ENCODE results near the gene STAG3.
A peak's percentile ranks its signal among the peaks of the same experiment; 100 is the strongest.
"Not testable (repeated sequence)": the region's sequence is repeated elsewhere in the genome, so short reads cannot be mapped to it uniquely, and the experiment has no call there.

The STAG3 gene, protein sequence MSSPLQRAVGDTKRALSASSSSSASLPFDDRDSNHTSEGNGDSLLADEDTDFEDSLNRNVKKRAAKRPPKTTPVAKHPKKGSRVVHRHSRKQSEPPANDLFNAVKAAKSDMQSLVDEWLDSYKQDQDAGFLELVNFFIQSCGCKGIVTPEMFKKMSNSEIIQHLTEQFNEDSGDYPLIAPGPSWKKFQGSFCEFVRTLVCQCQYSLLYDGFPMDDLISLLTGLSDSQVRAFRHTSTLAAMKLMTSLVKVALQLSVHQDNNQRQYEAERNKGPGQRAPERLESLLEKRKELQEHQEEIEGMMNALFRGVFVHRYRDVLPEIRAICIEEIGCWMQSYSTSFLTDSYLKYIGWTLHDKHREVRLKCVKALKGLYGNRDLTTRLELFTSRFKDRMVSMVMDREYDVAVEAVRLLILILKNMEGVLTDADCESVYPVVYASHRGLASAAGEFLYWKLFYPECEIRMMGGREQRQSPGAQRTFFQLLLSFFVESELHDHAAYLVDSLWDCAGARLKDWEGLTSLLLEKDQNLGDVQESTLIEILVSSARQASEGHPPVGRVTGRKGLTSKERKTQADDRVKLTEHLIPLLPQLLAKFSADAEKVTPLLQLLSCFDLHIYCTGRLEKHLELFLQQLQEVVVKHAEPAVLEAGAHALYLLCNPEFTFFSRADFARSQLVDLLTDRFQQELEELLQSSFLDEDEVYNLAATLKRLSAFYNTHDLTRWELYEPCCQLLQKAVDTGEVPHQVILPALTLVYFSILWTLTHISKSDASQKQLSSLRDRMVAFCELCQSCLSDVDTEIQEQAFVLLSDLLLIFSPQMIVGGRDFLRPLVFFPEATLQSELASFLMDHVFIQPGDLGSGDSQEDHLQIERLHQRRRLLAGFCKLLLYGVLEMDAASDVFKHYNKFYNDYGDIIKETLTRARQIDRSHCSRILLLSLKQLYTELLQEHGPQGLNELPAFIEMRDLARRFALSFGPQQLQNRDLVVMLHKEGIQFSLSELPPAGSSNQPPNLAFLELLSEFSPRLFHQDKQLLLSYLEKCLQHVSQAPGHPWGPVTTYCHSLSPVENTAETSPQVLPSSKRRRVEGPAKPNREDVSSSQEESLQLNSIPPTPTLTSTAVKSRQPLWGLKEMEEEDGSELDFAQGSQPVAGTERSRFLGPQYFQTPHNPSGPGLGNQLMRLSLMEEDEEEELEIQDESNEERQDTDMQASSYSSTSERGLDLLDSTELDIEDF

DNA sequence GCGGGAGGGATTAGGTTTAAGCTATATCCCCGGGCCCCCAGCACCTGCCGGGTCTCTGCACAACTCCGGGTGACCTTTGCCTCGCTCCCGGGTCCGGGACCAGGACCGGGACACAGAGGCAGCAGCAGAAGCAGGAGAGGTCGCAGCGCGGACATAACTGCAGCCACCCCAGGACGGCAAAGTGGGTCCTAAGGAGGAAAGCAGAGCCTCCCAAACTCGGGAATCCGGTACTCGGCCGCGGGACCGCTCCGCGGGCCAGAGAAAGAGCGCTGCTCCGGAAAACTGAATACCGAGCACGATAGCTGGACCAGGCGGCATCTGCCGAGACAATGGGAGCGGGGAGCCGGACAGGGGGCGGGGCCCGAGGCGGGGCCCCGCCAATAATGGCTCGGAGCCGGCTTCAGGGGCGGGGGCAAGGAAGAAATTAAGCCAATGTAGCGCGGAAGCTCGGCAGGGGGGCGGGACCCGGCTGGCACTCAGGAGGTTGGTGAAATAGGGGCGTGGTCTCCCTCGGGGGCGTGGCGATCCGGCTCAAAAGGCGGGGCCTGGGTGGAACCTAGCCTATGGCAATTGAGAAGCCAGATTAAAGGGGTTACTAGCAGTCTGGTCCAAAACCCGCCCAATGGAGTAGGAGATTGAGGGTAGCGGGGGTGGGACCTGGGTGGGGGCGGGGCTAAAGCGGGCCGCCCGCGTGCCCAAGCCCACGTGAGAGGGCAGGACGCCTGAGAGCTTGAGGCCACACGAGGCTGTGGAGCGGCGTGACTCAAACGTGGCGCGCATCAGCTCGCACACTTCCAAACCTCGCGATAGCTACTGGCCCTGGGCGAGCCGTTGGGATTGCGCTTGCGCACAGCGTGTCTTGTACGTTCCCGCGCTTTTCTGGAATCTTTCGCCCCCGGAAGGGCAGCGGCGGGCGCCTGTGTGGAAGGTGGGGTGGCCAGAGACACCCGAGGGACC, at the start of gene STAG3, which contains the start of gene GPC2:
TSS of gene STAG3 (plus strand) at position 874 of the 957 bp plus-strand sequence. CDS start 2,639 bp downstream, outside the sequence.
TSS of gene GPC2 (minus strand) at position 337 of the 957 bp plus-strand sequence. CDS start at position 155, 182 bp downstream.
- H3K4me3 Mint-ChIP-seq = peak within 1 kb of the TSS; percentile 93
- H3K36me3 Mint-ChIP-seq (ENCODE audit: low read depth) = peaks cover 26% of the 10 kb centered on the region
- H3K27ac Mint-ChIP-seq = no peak within 1 kb of the TSS

DNA sequence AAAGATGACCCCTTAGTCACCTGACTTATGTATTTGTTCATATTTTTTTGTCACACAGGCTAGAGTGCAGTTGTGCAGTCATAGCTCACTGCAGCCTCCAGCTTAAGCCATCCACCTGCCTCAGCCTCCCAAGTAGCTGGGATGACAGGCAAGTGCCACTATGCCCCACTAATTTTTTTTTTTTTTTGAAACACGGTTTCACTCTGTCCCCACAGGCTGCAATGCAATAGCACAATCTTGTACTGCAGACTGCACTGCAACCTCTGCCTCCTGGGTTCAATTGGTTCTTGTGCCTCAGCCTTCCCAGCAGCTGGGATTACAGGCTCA, 49.1 kb upstream of the STAG3 start:
- TF ChIP-seq, protein P1, sequence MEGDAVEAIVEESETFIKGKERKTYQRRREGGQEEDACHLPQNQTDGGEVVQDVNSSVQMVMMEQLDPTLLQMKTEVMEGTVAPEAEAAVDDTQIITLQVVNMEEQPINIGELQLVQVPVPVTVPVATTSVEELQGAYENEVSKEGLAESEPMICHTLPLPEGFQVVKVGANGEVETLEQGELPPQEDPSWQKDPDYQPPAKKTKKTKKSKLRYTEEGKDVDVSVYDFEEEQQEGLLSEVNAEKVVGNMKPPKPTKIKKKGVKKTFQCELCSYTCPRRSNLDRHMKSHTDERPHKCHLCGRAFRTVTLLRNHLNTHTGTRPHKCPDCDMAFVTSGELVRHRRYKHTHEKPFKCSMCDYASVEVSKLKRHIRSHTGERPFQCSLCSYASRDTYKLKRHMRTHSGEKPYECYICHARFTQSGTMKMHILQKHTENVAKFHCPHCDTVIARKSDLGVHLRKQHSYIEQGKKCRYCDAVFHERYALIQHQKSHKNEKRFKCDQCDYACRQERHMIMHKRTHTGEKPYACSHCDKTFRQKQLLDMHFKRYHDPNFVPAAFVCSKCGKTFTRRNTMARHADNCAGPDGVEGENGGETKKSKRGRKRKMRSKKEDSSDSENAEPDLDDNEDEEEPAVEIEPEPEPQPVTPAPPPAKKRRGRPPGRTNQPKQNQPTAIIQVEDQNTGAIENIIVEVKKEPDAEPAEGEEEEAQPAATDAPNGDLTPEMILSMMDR (IDR thresholded peaks at IDR 0.05) = no peak
- H3K27ac Mint-ChIP-seq = no peak overlapping the region
- peaks cover 17% of the 10 kb centered on the region for H3K27me3 Mint-ChIP-seq (ENCODE audit: low read depth, poor library complexity)
- peaks cover 38% of the 10 kb centered on the region for H3K4me1 Mint-ChIP-seq
- H3K9me3 Mint-ChIP-seq = no peaks in the 10 kb centered on the region
- no peak for DNase-seq
- H3K4me3 Mint-ChIP-seq = peak overlapping the region; percentile 81
- H3K36me3 Mint-ChIP-seq (ENCODE audit: low read depth) = peaks cover 9% of the 10 kb centered on the region

More for the DNA sequence above, at the start of gene STAG3, which contains the start of gene GPC2:
- TF ChIP-seq, protein P1 (IDR thresholded peaks at IDR 0.05) = no peak
- H3K9me3 Mint-ChIP-seq = no peaks in the 10 kb centered on the region
- peaks cover 47% of the 10 kb centered on the region for H3K4me1 Mint-ChIP-seq
- peaks cover 36% of the 10 kb centered on the region for H3K27me3 Mint-ChIP-seq (ENCODE audit: low read depth, poor library complexity)
- DNase-seq = peak; percentile 100

DNA sequence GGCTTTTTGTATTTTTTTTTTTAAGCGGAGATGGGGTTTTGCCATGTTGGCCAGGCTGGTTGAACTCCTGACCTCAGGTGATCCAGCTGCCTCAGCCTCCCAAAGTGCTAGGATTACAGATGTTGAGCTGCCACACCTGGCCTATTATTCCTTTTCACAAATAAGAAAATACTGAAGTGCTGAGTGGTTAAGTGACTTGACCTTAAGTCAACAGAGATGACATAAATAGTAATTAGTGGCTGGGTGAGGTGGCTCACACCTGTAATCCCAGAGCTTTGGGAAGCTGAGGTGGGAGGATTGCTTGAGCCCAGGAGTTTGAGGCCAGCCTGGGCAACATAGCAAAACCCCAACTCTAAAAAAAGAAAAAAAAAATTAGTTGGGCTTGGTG, 47.5 kb upstream of the STAG3 start:
- H3K27ac Mint-ChIP-seq; DNase-seq; H3K36me3 Mint-ChIP-seq (ENCODE audit: low read depth); H3K4me3 Mint-ChIP-seq; H3K9me3 Mint-ChIP-seq: not testable (repeated sequence)
- Mint-ChIP-seq H3K27me3 (ENCODE audit: low read depth, poor library complexity) (peaks cover 17% of the 10 kb centered on the region), H3K4me1 (peaks cover 27% of the 10 kb centered on the region)

DNA sequence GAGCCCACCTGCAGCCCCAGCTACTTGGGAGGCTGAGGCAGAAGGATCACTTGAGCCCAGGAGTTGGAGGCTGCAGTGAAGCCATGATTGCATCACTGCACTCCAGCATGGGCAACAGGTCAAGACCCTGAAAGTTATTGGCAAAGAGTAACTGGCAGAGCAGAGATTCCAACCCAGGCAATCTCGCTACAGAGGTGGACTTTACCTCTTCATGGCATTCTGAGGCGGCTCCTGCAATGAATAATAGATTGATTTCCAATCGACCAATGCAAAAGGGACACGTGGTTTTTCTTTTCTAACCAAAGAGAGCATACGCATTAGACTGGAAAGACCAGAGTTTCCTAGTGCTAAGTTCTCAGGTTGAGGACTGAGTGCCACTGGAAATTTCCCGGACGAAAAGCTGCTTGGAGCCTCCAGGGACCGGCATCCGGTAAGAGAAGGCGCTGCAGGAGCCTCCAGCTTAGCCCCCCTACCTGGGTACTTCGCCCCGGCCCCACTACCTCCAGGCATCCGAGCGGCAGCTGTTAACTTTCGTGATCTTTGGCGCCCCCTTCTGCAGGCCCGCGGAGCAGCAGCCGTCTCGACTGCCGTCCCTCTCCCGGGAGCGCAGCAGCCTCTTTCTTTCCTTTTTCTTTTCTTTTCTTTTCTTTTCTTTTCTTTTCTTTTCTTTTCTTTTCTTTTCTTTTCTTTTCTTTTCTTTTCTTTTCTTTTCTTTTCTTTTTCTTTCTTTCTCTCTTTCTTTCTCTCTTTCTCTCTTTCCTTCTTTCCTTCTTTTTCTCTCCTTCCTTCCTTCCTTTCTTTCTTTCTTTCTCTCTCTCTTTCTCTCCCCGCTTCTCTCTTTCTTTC, 46.9 kb upstream of the STAG3 start:
- no peak overlapping the region for H3K4me3 Mint-ChIP-seq
- TF ChIP-seq, protein P1 (IDR thresholded peaks at IDR 0.05) = peak; percentile 90

DNA sequence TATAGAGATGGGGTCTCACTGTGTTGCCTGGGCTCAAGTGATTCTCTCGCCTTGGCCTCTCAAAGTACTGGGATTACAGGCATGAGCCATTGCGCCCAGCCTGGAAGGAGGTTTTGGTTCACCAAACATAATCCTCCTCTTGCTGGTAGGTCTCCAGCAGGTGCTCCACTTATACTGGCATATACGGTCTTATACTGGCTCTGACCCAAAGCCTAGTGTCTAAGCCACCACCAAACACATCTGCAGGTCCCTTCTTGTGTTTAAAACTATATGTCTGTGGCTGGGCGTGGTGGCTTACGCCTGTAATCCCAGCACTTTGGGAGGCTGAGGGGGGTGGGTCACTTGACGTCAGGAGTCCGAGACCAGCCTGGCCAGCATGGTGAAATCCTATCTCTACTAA, 45.6 kb upstream of the STAG3 start:
- H3K27ac Mint-ChIP-seq = no peak overlapping the region
- H3K9me3 Mint-ChIP-seq = no peaks in the 10 kb centered on the region
- H3K4me3 Mint-ChIP-seq = no peak overlapping the region
- H3K36me3 Mint-ChIP-seq (ENCODE audit: low read depth) = no peaks in the 10 kb centered on the region
- H3K4me1 Mint-ChIP-seq = peaks cover 20% of the 10 kb centered on the region
- DNase-seq = no peak
- H3K27me3 Mint-ChIP-seq (ENCODE audit: low read depth, poor library complexity) = peaks cover 17% of the 10 kb centered on the region
- TF ChIP-seq, protein P1 (IDR thresholded peaks at IDR 0.05) = no peak

More for the DNA sequence above, 46.9 kb upstream of the STAG3 start:
- H3K27ac Mint-ChIP-seq = no peak overlapping the region
- H3K27me3 Mint-ChIP-seq (ENCODE audit: low read depth, poor library complexity) = peaks cover 17% of the 10 kb centered on the region
- peaks cover 25% of the 10 kb centered on the region for H3K4me1 Mint-ChIP-seq
- DNase-seq = peak; percentile 95
- no peaks in the 10 kb centered on the region for H3K36me3 Mint-ChIP-seq (ENCODE audit: low read depth)
- no peaks in the 10 kb centered on the region for H3K9me3 Mint-ChIP-seq

Data from nephron progenitor cell (in vitro differentiated cells).